AG04449 (cell line): ENCODE measurements around the gene NLN.
"Not testable (repeated sequence)": the region's sequence is repeated elsewhere in the genome, so short reads cannot be mapped to it uniquely, and the experiment has no call there.

ENCODE experiments used
- CTCF ChIA-PET: fragments of 350-600 bp; formaldehyde crosslinking; extraction: SDS; loops from one replicate; lab custom pipeline; 2021; ENCODE audit warnings: antibody characterized with exemption; lab: Yijun Ruan, JAX
- POLR2A ChIA-PET: fragments of 400-600, 350-600 bp; formaldehyde crosslinking; extraction: SDS; loops from one replicate; lab custom pipeline; 2020; ENCODE audit warnings: antibody characterized with exemption, inconsistent platforms; lab: Yijun Ruan, JAX
- DNase-seq: peaks from one replicate; pipeline ENCODE4 v3.0.0-alpha.2; 2010; ENCODE audit warnings: low read depth, low spot score
- H3K4me3 ChIP-seq: 2 replicates; pipeline ENCODE4 v1.5.1; 2011; ENCODE audit warnings: low read depth, mild to moderate bottlenecking, control low read depth, low read length
- TF ChIP-seq, protein P1 (sequence below): IDR thresholded peaks from one replicate; pipeline ENCODE4 v1.5.1; 2011; ENCODE audit warnings: mild to moderate bottlenecking, moderate library complexity, low read length, control low read depth, inconsistent platforms; ENCODE audit not compliant: insufficient read depth; ENCODE audit errors: missing control alignments

Gene NLN

DNA sequence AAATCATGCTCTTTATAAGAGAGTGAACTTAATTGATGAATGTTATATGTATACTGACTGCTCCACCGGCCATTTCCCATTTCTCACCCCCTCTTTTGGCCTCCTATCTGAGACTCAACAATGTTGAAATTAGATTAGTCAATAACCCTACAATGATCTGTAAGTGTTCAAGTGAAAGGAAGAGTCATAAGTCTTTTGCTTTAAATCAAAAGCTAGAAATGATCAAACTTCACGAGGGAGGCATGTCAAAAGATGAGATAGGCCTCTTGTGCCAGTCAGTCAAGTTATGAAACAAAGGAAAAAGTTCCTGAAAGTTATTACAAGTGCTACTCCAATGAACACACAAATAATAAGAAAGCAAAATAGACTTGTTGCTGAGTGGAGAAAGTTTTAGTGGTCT, 83.1 kb downstream of the NLN start:
- POLR2A ChIA-PET: no interaction called here
- no peak for DNase-seq
- no peak overlapping the region for H3K4me3 ChIP-seq
- CTCF ChIA-PET: interaction anchor here (1.9 kb wide), 1 partner anchor 62 kb away, joined by 5 read pairs; no protein-coding TSS in a partner anchor
- TF ChIP-seq, protein P1, sequence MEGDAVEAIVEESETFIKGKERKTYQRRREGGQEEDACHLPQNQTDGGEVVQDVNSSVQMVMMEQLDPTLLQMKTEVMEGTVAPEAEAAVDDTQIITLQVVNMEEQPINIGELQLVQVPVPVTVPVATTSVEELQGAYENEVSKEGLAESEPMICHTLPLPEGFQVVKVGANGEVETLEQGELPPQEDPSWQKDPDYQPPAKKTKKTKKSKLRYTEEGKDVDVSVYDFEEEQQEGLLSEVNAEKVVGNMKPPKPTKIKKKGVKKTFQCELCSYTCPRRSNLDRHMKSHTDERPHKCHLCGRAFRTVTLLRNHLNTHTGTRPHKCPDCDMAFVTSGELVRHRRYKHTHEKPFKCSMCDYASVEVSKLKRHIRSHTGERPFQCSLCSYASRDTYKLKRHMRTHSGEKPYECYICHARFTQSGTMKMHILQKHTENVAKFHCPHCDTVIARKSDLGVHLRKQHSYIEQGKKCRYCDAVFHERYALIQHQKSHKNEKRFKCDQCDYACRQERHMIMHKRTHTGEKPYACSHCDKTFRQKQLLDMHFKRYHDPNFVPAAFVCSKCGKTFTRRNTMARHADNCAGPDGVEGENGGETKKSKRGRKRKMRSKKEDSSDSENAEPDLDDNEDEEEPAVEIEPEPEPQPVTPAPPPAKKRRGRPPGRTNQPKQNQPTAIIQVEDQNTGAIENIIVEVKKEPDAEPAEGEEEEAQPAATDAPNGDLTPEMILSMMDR: no peak

DNA sequence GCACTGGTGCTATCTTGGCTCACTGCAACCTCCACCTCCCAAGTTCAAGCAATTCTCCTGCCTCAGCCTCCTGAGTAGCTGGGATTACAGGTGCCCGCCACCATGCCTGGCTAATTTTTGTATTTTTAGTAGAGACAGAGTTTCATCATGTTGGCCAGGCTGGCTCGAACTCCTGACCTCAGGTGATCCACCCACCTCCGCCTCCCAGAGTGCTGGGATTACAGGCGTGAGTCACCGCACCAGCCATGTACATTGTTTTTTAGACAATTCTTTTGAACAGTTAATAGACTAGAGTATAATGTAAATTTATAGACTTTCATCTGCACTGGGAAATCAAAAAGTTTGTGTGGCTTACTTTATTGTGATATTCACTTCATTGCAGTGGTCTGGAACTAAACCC, 85.5 kb downstream of the NLN start:
- H3K4me3 ChIP-seq, POLR2A ChIA-PET, CTCF ChIA-PET, DNase-seq: not testable (repeated sequence)

DNA sequence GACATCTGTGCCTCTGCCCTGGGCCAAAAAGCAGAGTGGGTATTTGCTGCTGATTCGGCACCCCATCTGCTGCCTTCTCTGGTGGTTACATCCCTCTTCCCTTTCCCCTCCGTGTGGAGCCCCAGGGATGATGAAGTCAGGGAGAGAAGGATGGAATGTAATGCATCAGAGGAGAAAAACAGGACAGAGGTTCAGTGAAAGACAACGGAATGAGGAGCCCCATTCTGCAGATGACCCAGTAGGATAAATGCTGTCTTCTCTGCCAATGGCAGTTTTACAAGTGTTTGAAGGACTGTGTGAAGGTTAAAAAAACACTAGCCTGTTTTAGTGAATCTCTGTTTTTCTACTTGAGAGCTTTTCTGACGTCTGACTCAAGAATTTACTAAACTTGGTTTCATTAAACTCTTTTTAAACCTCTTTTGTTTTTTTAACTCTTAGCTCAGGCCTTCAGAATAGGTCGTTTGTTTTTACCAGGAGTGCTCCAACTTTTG, 86.3 kb downstream of the NLN start:
- DNase-seq: no peak
- no peak overlapping the region for H3K4me3 ChIP-seq
- CTCF ChIA-PET: no interaction called here
- POLR2A ChIA-PET: no interaction called here
- TF ChIP-seq, protein P1: no peak

DNA sequence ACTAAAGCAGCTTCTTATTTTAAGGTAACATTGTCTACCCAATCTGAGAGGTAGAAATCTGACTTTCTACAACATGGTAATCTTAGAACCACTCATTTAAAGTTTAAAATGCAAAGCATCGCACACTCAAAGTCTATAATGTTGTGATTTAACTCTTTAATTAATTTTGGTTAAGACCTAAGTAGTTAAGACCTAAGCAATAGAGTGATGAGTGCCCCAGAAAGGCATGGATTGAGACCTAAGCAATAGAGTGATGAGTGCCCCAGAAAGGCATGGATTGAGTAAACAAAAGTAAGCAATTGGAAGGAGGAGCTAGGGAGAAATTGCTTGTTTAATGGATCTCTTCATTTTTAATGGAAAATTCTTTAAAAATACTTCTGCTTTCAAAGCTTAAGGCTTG, 86.8 kb downstream of the NLN start:
- POLR2A ChIA-PET: no interaction called here
- CTCF ChIA-PET: no interaction called here
- TF ChIP-seq, protein P1: no peak
- no peak for DNase-seq
- H3K4me3 ChIP-seq: no peak overlapping the region

DNA sequence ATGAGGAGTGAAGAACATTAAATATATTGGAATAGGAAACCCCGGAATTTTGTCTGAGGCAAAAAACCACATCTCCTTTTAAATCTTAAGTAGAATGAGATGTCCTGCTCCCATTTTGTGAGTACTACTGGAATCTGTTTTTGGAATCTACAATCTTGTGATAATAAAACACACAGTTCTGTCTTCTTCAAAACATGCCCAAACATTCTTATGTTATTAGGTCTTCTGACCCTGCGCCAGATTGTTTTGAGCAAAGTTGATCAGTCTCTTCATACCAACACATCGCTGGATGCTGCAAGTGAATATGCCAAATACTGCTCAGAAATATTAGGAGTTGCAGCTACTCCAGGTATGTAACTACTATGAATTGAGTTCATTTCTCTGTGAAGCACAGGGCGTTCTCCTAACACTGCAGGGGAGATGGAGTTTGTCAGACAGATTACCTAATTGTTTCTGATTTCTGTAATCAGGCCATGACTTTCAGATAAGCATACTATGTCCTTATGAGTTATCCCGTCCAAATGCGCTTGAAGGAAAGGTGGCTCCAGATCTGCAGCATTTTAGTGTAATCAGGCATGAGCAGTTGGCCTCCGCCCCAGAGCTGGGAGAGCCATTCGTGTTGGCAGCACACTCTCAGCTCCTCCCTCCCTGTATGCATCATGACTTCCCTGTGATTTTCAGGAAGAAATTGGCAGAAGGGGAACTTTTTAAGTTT, 88.0 kb downstream of the NLN start:
- no peak overlapping the region for H3K4me3 ChIP-seq
- ChIA-PET POLR2A (no interaction called here), CTCF (interaction anchor here (1.3 kb wide), 1 partner anchor 9 kb away, joined by 4 read pairs; no protein-coding TSS in a partner anchor)
- no peak for DNase-seq
- TF ChIP-seq, protein P1: no peak

DNA sequence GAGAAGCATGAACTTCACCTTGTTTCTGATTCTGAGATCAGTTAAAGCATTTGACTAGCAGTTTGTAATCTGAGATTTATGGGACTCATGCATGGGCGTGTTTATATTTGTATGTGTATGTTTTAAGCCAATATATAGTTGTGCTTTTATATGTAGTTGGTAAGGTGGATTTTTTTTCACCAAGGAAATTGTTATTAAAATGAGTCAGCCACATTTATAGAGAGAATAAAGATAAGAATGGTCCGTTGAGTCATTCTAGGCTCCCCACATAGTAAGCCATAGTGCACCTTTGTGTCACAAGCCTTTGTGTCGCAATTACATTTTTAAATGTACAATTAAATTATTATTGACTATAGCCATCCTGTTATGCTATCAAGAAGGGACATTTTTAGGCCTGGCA, 89.0 kb downstream of the NLN start:
- TF ChIP-seq, protein P1: no peak
- DNase-seq: no peak
- POLR2A ChIA-PET: no interaction called here
- CTCF ChIA-PET: interaction anchor here (0.6 to 1.3 kb wide), 2 partner anchors 10 to 156 kb away, joined by 3 to 4 read pairs; no protein-coding TSS in a partner anchor
- no peak overlapping the region for H3K4me3 ChIP-seq
